T-helper 1 cell treated with Interleukin-12 subunit alpha and Interleukin-12 subunit beta and Interleukin-4 antibody, amounts not matched to agents 30 ng/mL and 1 ng/mL, for 36 hours (primary cell): Measurements from ENCODE around the gene RNF38. TPM values are rescaled to one million over a fixed set of nuclear protein-coding genes. Genes with fewer than 3 reads are reported as not detected.
"Not testable (repeated sequence)": the region's sequence is repeated elsewhere in the genome, so short reads cannot be mapped to it uniquely, and the experiment has no call there.

ENCODE experiments used
- intact Hi-C: fragments of 100-400 bp; cut with micrococcal nuclease; formaldehyde crosslinking; loops from one replicate; pipeline ENCODE4 v1.15.1; 2024
- total RNA-seq: library from RNA; stranded (reverse); gene quantifications from 2 replicates; pipeline ENCODE4 v1.2.3, GENCODE V29; 2022

Gene RNF38
- total RNA-seq, 1 donor from 2014 or later, result 43.3 TPM

DNA sequence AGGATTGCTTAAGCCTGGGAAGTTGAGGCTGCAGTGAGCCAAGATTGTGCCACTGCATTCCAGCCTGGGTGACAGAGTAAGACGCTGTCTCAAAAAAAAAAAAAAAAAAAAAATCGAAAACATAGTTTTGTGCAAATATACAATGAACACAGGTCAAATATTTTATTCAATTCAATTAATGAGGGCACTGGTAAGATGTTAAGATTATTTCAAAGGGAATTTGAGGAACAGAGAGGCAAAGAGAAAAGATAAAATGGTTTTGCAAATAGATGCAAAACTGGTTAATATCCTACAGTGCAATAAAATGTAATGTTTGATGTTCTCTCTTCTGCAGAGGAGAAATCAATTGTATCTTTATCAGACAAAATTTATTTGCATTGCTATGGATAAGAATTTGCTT lies 102.3 kb downstream of the RNF38 start:
- intact Hi-C loops, result no loop called here

DNA sequence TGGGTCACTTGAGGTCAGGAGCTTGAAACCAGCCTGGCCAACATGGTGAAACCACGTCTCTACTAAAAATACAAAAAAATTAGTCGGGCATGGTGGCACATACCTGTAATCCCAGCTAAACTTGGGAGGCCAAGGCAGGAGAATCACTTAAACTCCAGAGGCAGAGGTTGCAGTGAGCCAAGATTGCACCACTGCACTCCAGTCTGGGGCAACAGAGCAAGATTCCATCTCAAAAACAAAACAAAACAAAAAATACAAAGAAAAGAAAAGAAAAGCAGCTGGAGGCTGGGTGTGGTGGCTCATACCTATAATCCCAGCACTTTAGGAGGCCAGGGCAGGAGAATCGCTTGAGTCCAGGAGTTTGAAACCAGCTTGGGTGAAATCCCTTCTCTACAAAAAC lies 105.1 kb downstream of the RNF38 start:
- intact Hi-C loops, result not testable (repeated sequence)

DNA sequence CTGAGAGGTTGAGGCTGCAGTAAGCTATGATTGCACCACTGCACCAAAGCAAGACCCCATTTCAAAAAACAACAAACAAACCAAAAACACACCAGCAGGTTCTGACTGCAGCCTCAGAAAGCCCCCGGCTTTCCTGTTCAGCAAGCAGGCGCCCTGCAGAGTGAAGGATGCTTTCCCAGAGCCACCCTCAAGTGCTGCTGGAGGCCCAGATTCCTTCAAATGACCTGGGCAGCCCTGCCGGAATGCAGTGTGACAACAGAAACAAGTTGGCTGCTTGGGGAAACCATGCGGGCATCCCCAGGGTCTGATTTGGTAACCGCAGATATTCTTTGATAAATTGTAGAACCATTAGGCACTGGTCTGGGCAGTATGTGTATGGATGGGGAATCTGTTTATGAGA lies 106.2 kb downstream of the RNF38 start:
- intact Hi-C loops, result no loop called here

DNA sequence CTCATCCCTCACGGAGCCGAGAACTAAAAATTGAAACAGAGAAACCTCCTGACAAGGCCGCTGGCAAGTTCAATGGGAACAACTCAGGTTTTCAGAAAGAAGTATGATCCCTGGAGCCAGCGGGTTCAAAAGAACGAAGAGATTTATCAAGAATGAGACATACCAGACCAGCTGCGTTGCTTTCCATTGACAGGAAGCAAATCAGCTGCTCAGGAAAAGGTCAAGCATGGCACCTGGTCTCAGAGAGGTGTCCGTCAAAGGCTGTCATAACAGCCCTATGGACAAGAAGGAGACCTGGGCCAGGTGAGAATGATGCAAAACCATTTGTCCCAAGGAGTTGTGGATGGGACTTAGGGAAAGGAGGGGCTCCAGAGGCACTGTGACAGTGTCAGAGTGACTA lies 106.9 kb downstream of the RNF38 start:
- intact Hi-C loops, result no loop called here

- intact Hi-C loops, result no loop called here
These were observed 107.4 kb downstream of the RNF38 start for GRCh38 chr9:36292641-36293040.

- intact Hi-C loops, result no loop called here
These were observed 109.1 kb downstream of the RNF38 start for GRCh38 chr9:36290996-36291395.

DNA sequence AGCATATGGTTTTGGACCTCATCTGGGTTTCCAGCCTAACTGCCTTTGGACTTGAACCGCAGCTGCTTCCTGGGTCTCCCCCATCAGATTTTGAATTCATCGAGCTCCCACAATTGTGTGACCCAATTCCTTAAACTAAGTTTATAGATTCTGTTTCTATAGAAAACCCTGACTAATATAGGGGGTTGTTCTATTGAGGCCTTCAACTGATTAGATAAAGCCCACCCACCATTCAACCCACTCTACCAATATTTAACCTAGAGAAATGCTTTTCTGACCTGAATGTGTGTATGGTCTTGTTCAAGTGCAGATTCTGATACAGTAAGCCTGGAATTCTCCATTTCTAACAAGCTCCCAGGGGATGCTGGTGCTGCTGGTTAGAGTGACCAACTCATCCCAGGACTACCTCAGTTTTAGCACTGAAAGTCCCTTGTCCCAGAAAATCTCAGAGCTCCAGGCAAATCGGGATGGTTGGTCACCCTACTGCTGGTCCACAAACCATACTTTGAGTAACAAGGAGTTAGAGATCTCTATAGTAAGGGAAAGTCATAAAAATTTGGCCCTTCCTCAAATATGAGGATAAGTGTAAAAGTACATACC lies 110.1 kb downstream of the RNF38 start:
- intact Hi-C loops, result no loop called here

GRCh38 chr9:36288070-36288469 lies 112.0 kb downstream of the RNF38 start:
- intact Hi-C loops, result no loop called here

Other genes starting within 250 kb of the RNF38 start
- 0.10 and 0.17 TPM in 2 replicates for gene CCIN, start 230.9 kb downstream of the RNF38 start, total RNA-seq
- gene CLTA, start 209.3 kb downstream of the RNF38 start, total RNA-seq, result 151 and 155 TPM in 2 replicates
- gene GNE, start 141.8 kb downstream of the RNF38 start, total RNA-seq, result 19.8 and 20.1 TPM in 2 replicates
- gene MELK, start 172.6 kb upstream of the RNF38 start, total RNA-seq, result 39.7 and 41.9 TPM in 2 replicates